PC-3 (cell line): ENCODE measurements around the gene RABGAP1L. TPM values are rescaled to one million over a fixed set of nuclear protein-coding genes. Genes with fewer than 3 reads are reported as not detected.

ENCODE experiments used
- ATAC-seq: fragments of 200-7000 bp; cut with Tn5 transposase; 2 replicates; pipeline ENCODE4 v1.9.1; 2020; ENCODE audit warnings: mild to moderate bottlenecking, moderate library complexity
- BruUV-seq: library from RNA; stranded (reverse); fragments of 400-500 nt; replicated peaks from 2 replicates; lab custom pipeline; 2021; lab: Mats Ljungman, UMichigan
- CTCF ChIA-PET: fragments of 300-600 bp; sonication (Branson Sonifier 250); formaldehyde crosslinking; loops from one replicate; lab custom pipeline; 2022; ENCODE audit warnings: antibody characterized with exemption; lab: Charles Lee
- POLR2A ChIA-PET: fragments of 300-600 bp; sonication (Branson Sonifier 250); formaldehyde crosslinking; loops from one replicate; lab custom pipeline; 2022; ENCODE audit warnings: antibody characterized with exemption; ENCODE audit not compliant: unreplicated experiment; lab: Charles Lee
- DNase-seq: peaks from one replicate; pipeline ENCODE4 v3.0.0-alpha.2; 2015
- H2AFZ ChIP-seq: fragments of 300-600 bp; sonication (generic); 2 replicates; pipeline ENCODE4 v1.6.0; 2016; ENCODE audit warnings: antibody characterized with exemption, low read length
- H3F3A ChIP-seq: fragments of 300-600 bp; sonication (generic); one replicate; pipeline ENCODE4 v1.6.0; 2017; ENCODE audit warnings: antibody characterized with exemption, low read length, control low read depth, mild to moderate bottlenecking; ENCODE audit not compliant: unreplicated experiment
- H3K27ac ChIP-seq: fragments of 300-600 bp; sonication (generic); 2 replicates; pipeline ENCODE4 v1.5.1; 2016; ENCODE audit warnings: mild to moderate bottlenecking, low read length
- H3K27me3 ChIP-seq: fragments of 300-600 bp; sonication (generic); 2 replicates; pipeline ENCODE4 v1.6.1; 2016; ENCODE audit warnings: low read length, mixed read lengths
- H3K36me3 ChIP-seq: fragments of 300-600 bp; sonication (generic); 2 replicates; pipeline ENCODE4 v1.6.1; 2016; ENCODE audit warnings: low read depth, mixed run types, low read length, mixed read lengths
- H3K4me1 ChIP-seq: fragments of 300-600 bp; sonication (generic); 2 replicates; pipeline ENCODE4 v1.5.1; 2016; ENCODE audit warnings: low read length; ENCODE audit not compliant: insufficient read depth
- H3K4me2 ChIP-seq: fragments of 300-600 bp; sonication (generic); 2 replicates; pipeline ENCODE4 v1.6.0; 2016; ENCODE audit warnings: low read length
- H3K4me3 ChIP-seq: fragments of 300-600 bp; sonication (generic); 2 replicates; pipeline ENCODE4 v1.5.1; 2016; ENCODE audit warnings: mild to moderate bottlenecking, low read length, mixed read lengths
- H3K79me2 ChIP-seq: fragments of 300-600 bp; sonication (generic); 2 replicates; pipeline ENCODE4 v1.6.1; 2017; ENCODE audit warnings: low read length, mixed read lengths
- H3K9ac ChIP-seq: fragments of 300-600 bp; sonication (generic); 2 replicates; pipeline ENCODE4 v1.6.0; 2016; ENCODE audit warnings: mild to moderate bottlenecking, low read length
- H3K9me2 ChIP-seq: fragments of 300-600 bp; sonication (generic); replicated peaks from 2 replicates; pipeline ENCODE4 v1.6.1; 2016; ENCODE audit warnings: mixed run types, low read length, mixed read lengths
- H3K9me3 ChIP-seq: fragments of 300-600 bp; sonication (generic); 2 replicates; pipeline ENCODE4 v1.6.1; 2016; ENCODE audit warnings: low read length, mixed read lengths
- H4K20me1 ChIP-seq: fragments of 300-600 bp; sonication (generic); 2 replicates; pipeline ENCODE4 v1.6.1; 2016; ENCODE audit warnings: low read length, mixed read lengths
- EZH2 ChIP-seq: fragments of 300-600 bp; sonication (generic); IDR thresholded peaks from one replicate; pipeline ENCODE4 v1.6.1; 2017; ENCODE audit warnings: antibody characterized with exemption, mild to moderate bottlenecking, low read length; ENCODE audit not compliant: unreplicated experiment
- EZH2phosphoT487 ChIP-seq: fragments of 300-600 bp; sonication (generic); IDR thresholded peaks from 2 replicates; pipeline ENCODE4 v1.6.1; 2018; ENCODE audit warnings: mild to moderate bottlenecking, antibody characterized with exemption, low read length, borderline replicate concordance
- intact Hi-C: fragments of 100-400 bp; cut with micrococcal nuclease; formaldehyde crosslinking; loops from 2 replicates; pipeline ENCODE4 v1.9.0; 2023
- total RNA-seq: library from RNA; depleted of rRNA; stranded (reverse); fragments of >200 nt; gene quantifications from 2 replicates; pipeline ENCODE4 v1.2.3, GENCODE V29; 2014
- TF ChIP-seq, protein P1 (sequence below): fragments of 300-600 bp; sonication (generic); conservative IDR thresholded peaks from 2 replicates; pipeline ENCODE4 v1.5.1; 2017; ENCODE audit warnings: antibody characterized with exemption, low read depth, mild to moderate bottlenecking, low read length

RABGAP1L gene
- total RNA-seq, 1 experiment from 2014 or later = 24.4 TPM

DNA sequence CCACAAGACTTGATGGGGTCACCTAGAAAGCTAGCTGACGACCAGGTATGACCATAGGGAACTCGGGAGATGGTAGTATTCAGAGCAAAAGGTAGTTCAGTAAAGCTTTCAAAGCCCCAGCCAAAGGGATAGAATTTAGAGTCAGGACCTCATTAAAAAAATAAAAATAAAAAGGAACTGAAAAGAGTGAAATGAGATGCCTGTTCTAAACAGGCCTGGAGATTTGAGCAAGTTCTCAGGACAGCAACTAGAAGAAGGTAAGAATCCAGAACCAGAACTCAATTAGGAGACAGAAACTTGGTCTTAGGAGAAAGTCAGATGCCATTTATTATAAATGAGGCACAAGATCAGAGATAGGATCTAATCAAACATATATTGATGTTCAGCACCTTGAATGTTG is 575.0 kb downstream of the RABGAP1L start:
- Histone ChIP-seq H3F3A (no peaks in the 10 kb centered on the region), H2AFZ (no peak overlapping the region), H3K4me1 (no peaks in the 10 kb centered on the region), H3K4me3 (no peak overlapping the region), H3K9me3 (no peaks in the 10 kb centered on the region), H3K4me2 (no peak overlapping the region), H3K36me3 (no peaks in the 10 kb centered on the region), H3K79me2 (no peaks in the 10 kb centered on the region), H3K9ac (no peak overlapping the region), H3K9me2 (no peaks in the 10 kb centered on the region), H3K27ac (no peak overlapping the region), H4K20me1 (no peaks in the 10 kb centered on the region), H3K27me3 (no peaks in the 10 kb centered on the region)
- CTCF ChIA-PET = no interaction called here
- no peak for ATAC-seq
- DNase-seq = no peak
- POLR2A ChIA-PET = no interaction called here
- intact Hi-C loops = no loop called here
- BruUV-seq = no TSS peak
- TF ChIP-seq, protein P1, sequence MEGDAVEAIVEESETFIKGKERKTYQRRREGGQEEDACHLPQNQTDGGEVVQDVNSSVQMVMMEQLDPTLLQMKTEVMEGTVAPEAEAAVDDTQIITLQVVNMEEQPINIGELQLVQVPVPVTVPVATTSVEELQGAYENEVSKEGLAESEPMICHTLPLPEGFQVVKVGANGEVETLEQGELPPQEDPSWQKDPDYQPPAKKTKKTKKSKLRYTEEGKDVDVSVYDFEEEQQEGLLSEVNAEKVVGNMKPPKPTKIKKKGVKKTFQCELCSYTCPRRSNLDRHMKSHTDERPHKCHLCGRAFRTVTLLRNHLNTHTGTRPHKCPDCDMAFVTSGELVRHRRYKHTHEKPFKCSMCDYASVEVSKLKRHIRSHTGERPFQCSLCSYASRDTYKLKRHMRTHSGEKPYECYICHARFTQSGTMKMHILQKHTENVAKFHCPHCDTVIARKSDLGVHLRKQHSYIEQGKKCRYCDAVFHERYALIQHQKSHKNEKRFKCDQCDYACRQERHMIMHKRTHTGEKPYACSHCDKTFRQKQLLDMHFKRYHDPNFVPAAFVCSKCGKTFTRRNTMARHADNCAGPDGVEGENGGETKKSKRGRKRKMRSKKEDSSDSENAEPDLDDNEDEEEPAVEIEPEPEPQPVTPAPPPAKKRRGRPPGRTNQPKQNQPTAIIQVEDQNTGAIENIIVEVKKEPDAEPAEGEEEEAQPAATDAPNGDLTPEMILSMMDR = no peak
- no peak for TF ChIP-seq EZH2phosphoT487
- no peak for TF ChIP-seq EZH2

DNA sequence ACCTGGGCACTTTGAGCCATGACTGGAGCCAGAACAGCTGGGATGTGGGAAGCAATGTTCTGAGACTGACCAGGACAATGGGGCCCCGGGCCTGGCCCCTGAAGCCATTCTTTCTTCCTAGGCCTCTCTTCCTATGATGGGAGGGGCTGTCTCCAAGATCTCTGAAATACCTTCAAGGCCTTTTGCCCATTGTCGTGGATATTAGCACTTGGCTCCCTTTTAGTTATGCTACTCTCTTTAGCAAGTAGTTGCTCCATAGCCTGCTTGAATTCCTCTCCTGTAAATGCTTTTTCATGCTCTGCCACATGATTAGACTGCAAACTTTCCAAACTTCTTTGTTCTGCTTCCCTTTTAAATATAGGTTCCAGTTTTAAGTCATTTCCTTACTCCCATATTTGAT is 577.5 kb downstream of the RABGAP1L start:
- Histone ChIP-seq H3K79me2 (no peaks in the 10 kb centered on the region), H3K27ac (no peak overlapping the region), H3K9me3 (no peaks in the 10 kb centered on the region), H2AFZ (no peak overlapping the region), H3K36me3 (no peaks in the 10 kb centered on the region), H3K9me2 (no peaks in the 10 kb centered on the region), H3K4me2 (no peak overlapping the region), H3K4me1 (no peaks in the 10 kb centered on the region), H3K4me3 (no peak overlapping the region), H3K9ac (no peak overlapping the region), H4K20me1 (no peaks in the 10 kb centered on the region), H3F3A (no peaks in the 10 kb centered on the region), H3K27me3 (no peaks in the 10 kb centered on the region)
- intact Hi-C loops = no loop called here
- DNase-seq (no peak), ATAC-seq (no peak)
- TF ChIP-seq, protein P1 = no peak
- no peak for TF ChIP-seq EZH2phosphoT487
- TF ChIP-seq EZH2 = no peak
- CTCF ChIA-PET = no interaction called here
- POLR2A ChIA-PET = no interaction called here
- no TSS peak for BruUV-seq

DNA sequence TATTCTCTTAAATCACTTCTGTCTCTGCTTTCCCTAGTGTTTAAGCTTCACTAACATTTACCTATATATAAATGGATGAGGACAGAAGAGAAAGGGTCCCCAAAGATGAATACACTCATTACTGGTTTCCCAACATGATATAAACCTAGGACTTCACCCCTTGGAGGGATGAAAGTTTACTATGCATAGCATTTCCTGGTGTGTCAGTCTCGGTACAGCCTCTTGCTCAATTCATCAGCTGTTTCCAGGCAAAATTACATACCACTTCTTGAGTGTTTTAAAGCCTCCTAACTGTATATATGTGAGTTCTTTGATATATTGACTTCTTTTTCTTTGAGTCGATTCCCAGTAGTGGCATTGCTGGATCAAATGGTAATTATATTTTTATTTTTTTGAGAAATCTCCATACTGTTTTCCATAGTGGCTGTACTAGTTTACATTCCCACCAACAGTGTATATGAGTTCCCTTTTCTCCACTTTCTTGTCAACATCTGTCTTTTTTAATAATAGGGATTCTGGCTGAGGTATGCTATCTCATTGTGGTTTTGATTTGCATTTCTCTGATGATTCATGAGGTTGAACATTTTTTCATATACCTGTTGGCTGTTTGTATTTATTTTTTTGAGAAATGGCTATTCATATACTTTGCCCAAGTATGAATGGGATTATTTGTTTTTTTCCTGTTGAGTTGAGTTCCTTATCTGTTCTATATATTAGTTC is 581.1 kb downstream of the RABGAP1L start:
- DNase-seq (peak; percentile 11), ATAC-seq (0 out of 2 replicates have a peak, but pooled peaks have one; percentile 24)
- Histone ChIP-seq H3K9me2 (no peaks in the 10 kb centered on the region), H3K9me3 (no peaks in the 10 kb centered on the region), H3K36me3 (no peaks in the 10 kb centered on the region), H3K4me3 (no peak overlapping the region), H3F3A (no peaks in the 10 kb centered on the region), H3K9ac (no peak overlapping the region), H3K79me2 (no peaks in the 10 kb centered on the region), H3K4me2 (no peak overlapping the region), H4K20me1 (no peaks in the 10 kb centered on the region), H3K27me3 (no peaks in the 10 kb centered on the region), H3K27ac (no peak overlapping the region), H3K4me1 (no peaks in the 10 kb centered on the region), H2AFZ (no peak overlapping the region)
- ChIA-PET POLR2A (no interaction called here), CTCF (no interaction called here)
- intact Hi-C loops = loop anchor here (5.0 kb wide), 1 partner anchor 1318 kb away; no protein-coding TSS in a partner anchor
- BruUV-seq = no TSS peak
- TF ChIP-seq EZH2 = no peak
- TF ChIP-seq, protein P1 = no peak
- no peak for TF ChIP-seq EZH2phosphoT487
